Measurements from ENCODE around the gene CCR2.
A peak's percentile ranks its signal among the peaks of the same experiment; 100 is the strongest.

The CCR2 gene

DNA sequence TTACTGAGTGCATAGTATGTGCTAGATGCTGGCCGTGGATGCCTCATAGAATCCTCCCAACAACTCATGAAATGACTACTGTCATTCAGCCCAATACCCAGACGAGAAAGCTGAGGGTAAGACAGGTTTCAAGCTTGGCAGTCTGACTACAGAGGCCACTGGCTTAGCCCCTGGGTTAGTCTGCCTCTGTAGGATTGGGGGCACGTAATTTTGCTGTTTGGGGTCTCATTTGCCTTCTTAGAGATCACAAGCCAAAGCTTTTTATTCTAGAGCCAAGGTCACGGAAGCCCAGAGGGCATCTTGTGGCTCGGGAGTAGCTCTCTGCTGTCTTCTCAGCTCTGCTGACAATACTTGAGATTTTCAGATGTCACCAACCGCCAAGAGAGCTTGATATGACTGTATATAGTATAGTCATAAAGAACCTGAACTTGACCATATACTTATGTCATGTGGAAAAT, 15.8 kb downstream of the CCR2 start:
- no peak for DNase-seq (ENCODE audit: low read depth)
- no peak overlapping the region for H3K4me3 ChIP-seq (ENCODE audit: low read length)
- TF ChIP-seq, protein P1, sequence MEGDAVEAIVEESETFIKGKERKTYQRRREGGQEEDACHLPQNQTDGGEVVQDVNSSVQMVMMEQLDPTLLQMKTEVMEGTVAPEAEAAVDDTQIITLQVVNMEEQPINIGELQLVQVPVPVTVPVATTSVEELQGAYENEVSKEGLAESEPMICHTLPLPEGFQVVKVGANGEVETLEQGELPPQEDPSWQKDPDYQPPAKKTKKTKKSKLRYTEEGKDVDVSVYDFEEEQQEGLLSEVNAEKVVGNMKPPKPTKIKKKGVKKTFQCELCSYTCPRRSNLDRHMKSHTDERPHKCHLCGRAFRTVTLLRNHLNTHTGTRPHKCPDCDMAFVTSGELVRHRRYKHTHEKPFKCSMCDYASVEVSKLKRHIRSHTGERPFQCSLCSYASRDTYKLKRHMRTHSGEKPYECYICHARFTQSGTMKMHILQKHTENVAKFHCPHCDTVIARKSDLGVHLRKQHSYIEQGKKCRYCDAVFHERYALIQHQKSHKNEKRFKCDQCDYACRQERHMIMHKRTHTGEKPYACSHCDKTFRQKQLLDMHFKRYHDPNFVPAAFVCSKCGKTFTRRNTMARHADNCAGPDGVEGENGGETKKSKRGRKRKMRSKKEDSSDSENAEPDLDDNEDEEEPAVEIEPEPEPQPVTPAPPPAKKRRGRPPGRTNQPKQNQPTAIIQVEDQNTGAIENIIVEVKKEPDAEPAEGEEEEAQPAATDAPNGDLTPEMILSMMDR (conservative IDR thresholded peaks at IDR 0.05; ENCODE audit: low read depth, low read length), result no peak

GRCh38 chr3:46370839-46371518, 17.1 kb downstream of the CCR2 start, which contains the start of gene CCR5:
Gene CCR5, plus strand, starts transcription at chr3:46370946. Its CDS starts 1,957 bp downstream, at chr3:46372903.
- TF ChIP-seq, protein P1 (conservative IDR thresholded peaks at IDR 0.05; ENCODE audit: low read depth, low read length), result no peak
- no peak for DNase-seq (ENCODE audit: low read depth)
- H3K4me3 ChIP-seq (ENCODE audit: low read length), result no peak within 1 kb of the TSS

GRCh38 chr3:46371519-46372340, 17.8 kb downstream of the CCR2 start:
- no peak for DNase-seq (ENCODE audit: low read depth)
- H3K4me3 ChIP-seq (ENCODE audit: low read length), result no peak overlapping the region
- TF ChIP-seq, protein P1 (conservative IDR thresholded peaks at IDR 0.05; ENCODE audit: low read depth, low read length), result no peak

- DNase-seq (ENCODE audit: low read depth), result no peak
These were observed 18.8 kb downstream of the CCR2 start for GRCh38 chr3:46372492-46373359.

GRCh38 chr3:46374755-46375154, 20.8 kb downstream of the CCR2 start:
- TF ChIP-seq, protein P1 (conservative IDR thresholded peaks at IDR 0.05; ENCODE audit: low read depth, low read length), result no peak
- no peak overlapping the region for H3K4me3 ChIP-seq (ENCODE audit: low read length)
- no peak for DNase-seq (ENCODE audit: low read depth)

More at GRCh38 chr3:46372492-46373359, 18.8 kb downstream of the CCR2 start:
- TF ChIP-seq, protein P1 (conservative IDR thresholded peaks at IDR 0.05; ENCODE audit: low read depth, low read length), result peak; percentile 85
- H3K4me3 ChIP-seq (ENCODE audit: low read length), result no peak overlapping the region

GRCh38 chr3:46375218-46375617, 21.3 kb downstream of the CCR2 start:
- TF ChIP-seq, protein P1 (conservative IDR thresholded peaks at IDR 0.05; ENCODE audit: low read depth, low read length), result no peak
- H3K4me3 ChIP-seq (ENCODE audit: low read length), result no peak overlapping the region
- DNase-seq (ENCODE audit: low read depth), result no peak
